Mesodermal cell (in vitro differentiated cells): ENCODE results near the gene MCHR1.

Experiments
- H3K27ac ChIP-seq: 2 replicates; pipeline ENCODE4 v1.7.0; 2013; ENCODE audit warnings: mild to moderate bottlenecking, low read depth, low read length, moderate library complexity; ENCODE audit not compliant: severe bottlenecking
- H3K36me3 ChIP-seq: 2 replicates; pipeline ENCODE4 v1.7.1; 2013; ENCODE audit warnings: mild to moderate bottlenecking, low read length, moderate library complexity; ENCODE audit not compliant: control insufficient read depth, insufficient read depth
- H3K4me1 ChIP-seq: one replicate; pipeline ENCODE4 v1.7.1; 2013; ENCODE audit warnings: mild to moderate bottlenecking, low read length; ENCODE audit not compliant: insufficient read depth, control insufficient read depth, poor library complexity, severe bottlenecking
- H3K4me3 ChIP-seq: 2 replicates; pipeline ENCODE4 v1.7.0; 2013; ENCODE audit warnings: low read length, control low read depth, mild to moderate bottlenecking; ENCODE audit not compliant: insufficient read depth, poor library complexity, severe bottlenecking; ENCODE audit errors: extremely low read depth
- H3K9me3 ChIP-seq: 2 replicates; pipeline ENCODE4 v1.7.1; 2013; ENCODE audit warnings: mild to moderate bottlenecking, low read length, moderate library complexity; ENCODE audit not compliant: control insufficient read depth
- WGBS, 2 experiments: methylation state at CpG; one replicate each; pipeline ENCODE4 v1.1.5; 2013; ENCODE audit warnings: missing lambda C conversion rate in 2 of 2; ENCODE audit not compliant: insufficient coverage in 2 of 2; 5-methylcytosine and 5-hydroxymethylcytosine counted together

The MCHR1 gene

GRCh38 chr22:40659166-40659565 lies 20.1 kb upstream of the MCHR1 start:
- WGBS, 2 experiments: 92 to 93% methylated on average over 4 to 5 of the region's 6 CpGs
- Histone ChIP-seq H3K4me3 (no peak overlapping the region), H3K9me3 (no peaks in the 10 kb centered on the region), H3K36me3 (no peaks in the 10 kb centered on the region), H3K4me1 (peaks cover 7% of the 10 kb centered on the region), H3K27ac (no peak overlapping the region)

- H3K4me1 ChIP-seq: no peaks in the 10 kb centered on the region
- no peak overlapping the region for H3K27ac ChIP-seq
- H3K36me3 ChIP-seq: no peaks in the 10 kb centered on the region
- H3K4me3 ChIP-seq: no peak overlapping the region
- H3K9me3 ChIP-seq: no peaks in the 10 kb centered on the region
- 93 to 100% methylated on average over 3 of the region's 3 CpGs for WGBS, 2 experiments
These were observed 18.6 kb upstream of the MCHR1 start for GRCh38 chr22:40660730-40661129.

GRCh38 chr22:40661671-40662070 lies 17.6 kb upstream of the MCHR1 start:
- 93 to 97% methylated on average over 7 of the region's 7 CpGs for whole genome bisulfite sequencing, 2 experiments
- H3K4me1 ChIP-seq: no peaks in the 10 kb centered on the region
- H3K4me3 ChIP-seq: no peak overlapping the region
- no peak overlapping the region for H3K27ac ChIP-seq
- H3K9me3 ChIP-seq: no peaks in the 10 kb centered on the region
- H3K36me3 ChIP-seq: no peaks in the 10 kb centered on the region

- Histone ChIP-seq H3K4me3 (no peak overlapping the region), H3K9me3 (no peaks in the 10 kb centered on the region), H3K27ac (no peak overlapping the region), H3K36me3 (no peaks in the 10 kb centered on the region), H3K4me1 (peaks cover 14% of the 10 kb centered on the region)
- 81 to 94% methylated on average over 3 of the region's 4 CpGs for WGBS, 2 experiments
These were observed 14.0 kb upstream of the MCHR1 start for GRCh38 chr22:40665312-40665711.

DNA sequence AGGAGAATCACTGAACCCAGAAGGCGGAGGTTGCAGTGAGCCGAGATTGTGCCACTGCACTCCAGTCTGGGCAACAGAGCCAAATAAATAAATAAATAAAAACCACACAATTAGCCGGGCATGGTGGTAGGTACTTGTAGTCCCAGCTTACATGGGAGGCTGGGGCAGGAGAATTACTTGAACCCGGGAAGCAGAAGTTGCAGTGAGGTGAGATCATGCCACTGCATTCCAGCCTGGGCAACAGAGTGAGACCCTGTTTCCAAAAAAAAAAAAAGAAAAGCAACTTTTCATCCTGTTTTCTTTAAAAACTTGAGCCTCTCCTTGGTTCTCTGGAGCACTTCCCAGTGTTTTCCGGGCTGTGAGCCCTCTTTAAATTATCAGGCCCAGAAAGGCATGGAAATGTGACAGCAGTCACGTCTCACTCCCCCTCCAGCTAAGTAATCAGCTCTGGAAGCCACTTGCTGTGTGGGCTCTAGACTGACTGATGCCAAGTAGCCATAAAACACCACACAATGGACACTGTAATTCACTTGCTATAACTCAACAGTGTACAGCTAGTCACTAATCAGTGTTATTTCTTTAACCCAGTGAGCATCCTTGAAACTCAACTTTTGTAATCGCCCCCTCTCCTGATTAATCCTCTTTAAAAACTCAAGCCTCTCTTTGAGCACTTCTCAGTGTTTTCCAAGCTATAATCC lies 13.0 kb upstream of the MCHR1 start:
- Histone ChIP-seq H3K9me3 (no peaks in the 10 kb centered on the region), H3K4me3 (no peak overlapping the region), H3K36me3 (no peaks in the 10 kb centered on the region), H3K27ac (no peak overlapping the region), H3K4me1 (peaks cover 14% of the 10 kb centered on the region)
- 92% methylated on average over 5 of the region's 7 CpGs for whole genome bisulfite sequencing, 2 experiments

- Histone ChIP-seq H3K9me3 (no peaks in the 10 kb centered on the region), H3K4me1 (peaks cover 17% of the 10 kb centered on the region), H3K36me3 (no peaks in the 10 kb centered on the region), H3K27ac (peak overlapping the region; percentile 80), H3K4me3 (no peak overlapping the region)
- WGBS, 2 experiments: 59 to 67% methylated on average over 4 of the region's 11 CpGs
These were observed 10.5 kb upstream of the MCHR1 start for GRCh38 chr22:40668611-40669411.

GRCh38 chr22:40670058-40670457 lies 9.2 kb upstream of the MCHR1 start:
- WGBS, 2 experiments: no CpG with 5 or more reads among the region's 2 CpGs
- Histone ChIP-seq H3K27ac (no peak overlapping the region), H3K4me3 (no peak overlapping the region), H3K9me3 (no peaks in the 10 kb centered on the region), H3K36me3 (no peaks in the 10 kb centered on the region), H3K4me1 (peaks cover 17% of the 10 kb centered on the region)

- Histone ChIP-seq H3K4me1 (peaks cover 17% of the 10 kb centered on the region), H3K9me3 (no peaks in the 10 kb centered on the region), H3K36me3 (no peaks in the 10 kb centered on the region), H3K27ac (no peak overlapping the region), H3K4me3 (no peak overlapping the region)
- 95 to 97% methylated on average over 13 of the region's 13 CpGs for WGBS, 2 experiments
These were observed 7.9 kb upstream of the MCHR1 start for GRCh38 chr22:40671369-40671768.

- 95% methylated on average over 7 of the region's 7 CpGs for WGBS, 2 experiments
- Histone ChIP-seq H3K9me3 (no peaks in the 10 kb centered on the region), H3K27ac (no peak overlapping the region)
These were observed 7.4 kb upstream of the MCHR1 start for GRCh38 chr22:40671796-40672360.

GRCh38 chr22:40673017-40673416 lies 6.3 kb upstream of the MCHR1 start:
- H3K27ac ChIP-seq: no peak overlapping the region
- H3K4me3 ChIP-seq: no peak overlapping the region
- WGBS, 2 experiments: 96 to 100% methylated on average over 3 of the region's 4 CpGs
- H3K36me3 ChIP-seq: no peaks in the 10 kb centered on the region
- H3K4me1 ChIP-seq: peaks cover 17% of the 10 kb centered on the region
- H3K9me3 ChIP-seq: no peaks in the 10 kb centered on the region

More at GRCh38 chr22:40671796-40672360, 7.4 kb upstream of the MCHR1 start:
- Histone ChIP-seq H3K4me3 (no peak overlapping the region), H3K4me1 (peaks cover 17% of the 10 kb centered on the region), H3K36me3 (no peaks in the 10 kb centered on the region)

DNA sequence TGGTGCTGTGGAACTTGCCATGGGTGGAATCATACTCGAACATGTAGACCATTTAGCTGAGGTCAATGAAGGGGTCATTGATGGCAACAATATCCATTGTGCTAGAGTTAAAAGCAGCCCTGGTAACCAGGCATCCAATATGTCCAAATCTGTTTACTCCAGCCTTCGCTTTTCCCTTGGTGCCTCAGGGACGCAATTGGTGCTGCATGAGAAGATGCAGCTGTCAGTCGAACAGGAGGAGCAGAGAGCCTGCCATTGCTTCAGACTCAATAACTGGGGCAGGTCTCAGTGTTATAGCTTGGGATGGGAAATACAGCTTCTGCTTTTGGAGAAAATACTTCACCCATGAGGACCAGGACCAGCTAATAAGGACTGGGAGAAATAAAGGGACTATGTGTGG lies 5.0 kb upstream of the MCHR1 start:
- Histone ChIP-seq H3K27ac (no peak overlapping the region), H3K4me3 (no peak overlapping the region), H3K4me1 (peaks cover 23% of the 10 kb centered on the region), H3K9me3 (no peaks in the 10 kb centered on the region), H3K36me3 (no peaks in the 10 kb centered on the region)
- 100% methylated on average over 4 of the region's 4 CpGs for WGBS, 2 experiments
